IMR-90 (cell line): ENCODE measurements around the gene TPD52L2.

Experiments
- CEBPB ChIP-seq: IDR thresholded peaks from 2 replicates; pipeline ENCODE4 v1.6.1; 2012; ENCODE audit warnings: low read depth, low read length, improper control_type of control experiment
- CHD1 ChIP-seq: IDR thresholded peaks from 2 replicates; pipeline ENCODE4 v1.6.1; 2012; ENCODE audit warnings: low read depth, low read length, improper control_type of control experiment
- CTCF ChIP-seq: conservative IDR thresholded peaks from 2 replicates; pipeline ENCODE4 v1.5.1; 2012; ENCODE audit warnings: mild to moderate bottlenecking, low read depth, low read length, improper control_type of control experiment
- FOS ChIP-seq: fragments of 150-350 bp; IDR thresholded peaks from 2 replicates; pipeline ENCODE4 v1.6.1; 2016; ENCODE audit warnings: low read depth, low read length
- MAFK ChIP-seq: IDR thresholded peaks from 2 replicates; pipeline ENCODE4 v1.6.1; 2012; ENCODE audit warnings: low read depth, low read length, improper control_type of control experiment
- MXI1 ChIP-seq: IDR thresholded peaks from 2 replicates; pipeline ENCODE4 v1.6.1; 2012; ENCODE audit warnings: low read depth, mild to moderate bottlenecking, low read length, moderate library complexity, borderline replicate concordance
- POLR2A ChIP-seq: IDR thresholded peaks from 2 replicates; pipeline ENCODE4 v1.6.1; 2012; ENCODE audit warnings: mild to moderate bottlenecking, low read depth, low read length
- RAD21 ChIP-seq: IDR thresholded peaks from 2 replicates; pipeline ENCODE4 v1.6.1; 2012; ENCODE audit warnings: low read length, improper control_type of control experiment
- RCOR1 ChIP-seq: IDR thresholded peaks from 2 replicates; pipeline ENCODE4 v1.6.1; 2012; ENCODE audit warnings: mild to moderate bottlenecking, low read length, improper control_type of control experiment; ENCODE audit not compliant: insufficient replicate concordance
- SMC3 ChIP-seq: fragments of 150-350 bp; IDR thresholded peaks from 2 replicates; pipeline ENCODE4 v1.6.1; 2016; ENCODE audit warnings: low read depth, mild to moderate bottlenecking, antibody characterized with exemption, low read length, moderate library complexity
- USF2 ChIP-seq: fragments of 150-350 bp; IDR thresholded peaks from 2 replicates; pipeline ENCODE4 v1.6.1; 2017; ENCODE audit warnings: mild to moderate bottlenecking, antibody characterized with exemption, low read length, low read depth

GRCh38 chr20:63861981-63862901 lies 2.8 kb upstream of the TPD52L2 start:
- no peak for TF ChIP-seq CTCF
- no peak for TF ChIP-seq POLR2A
- no peak for TF ChIP-seq FOS
- TF ChIP-seq CEBPB, result no peak
- no peak for TF ChIP-seq SMC3
- no peak for TF ChIP-seq MAFK
- no peak for TF ChIP-seq MXI1
- TF ChIP-seq RCOR1, result no peak
- no peak for TF ChIP-seq RAD21
- no peak for TF ChIP-seq CHD1
- TF ChIP-seq USF2, result no peak
